HepG2 (cell line): ENCODE data around the gene AFF4. TPM values are rescaled to one million over a fixed set of nuclear protein-coding genes. Genes with fewer than 3 reads are reported as not detected.

ENCODE experiments used
- ATF1 ChIP-seq: IDR thresholded peaks from 2 replicates; pipeline ENCODE4 v1.6.1; 2016; ENCODE audit warnings: mild to moderate bottlenecking, control low read depth
- ELF3 ChIP-seq: IDR thresholded peaks from 2 replicates; pipeline ENCODE4 v1.6.1; 2016; ENCODE audit warnings: missing genetic modification reagents, missing compliant biosample characterization
- HNRNPL ChIP-seq: fragments of 200-400 bp; formaldehyde crosslinking; IDR thresholded peaks from 2 replicates; pipeline ENCODE4 v1.6.1; 2017; ENCODE audit warnings: mild to moderate bottlenecking, low read depth, low read length
- LCORL ChIP-seq, 2 experiments: fragments of 450-650 bp in 1 of 2; sonication (generic) in 1 of 2; formaldehyde crosslinking in 1 of 2; IDR thresholded peaks; 2 replicates each; pipeline versions ENCODE4 v1.5.0 to v1.6.1; 2017 to 2020; ENCODE audit warnings: antibody characterized with exemption in 1 of 2, missing genetic modification reagents in 1 of 2
- NCOA1 ChIP-seq: sonication (generic); formaldehyde crosslinking; IDR thresholded peaks from 2 replicates; pipeline ENCODE4 v1.9.0; 2021; ENCODE audit warnings: missing genetic modification reagents
- PTBP1 ChIP-seq: fragments of 200-400 bp; formaldehyde crosslinking; IDR thresholded peaks from 2 replicates; pipeline ENCODE4 v1.6.1; 2018; ENCODE audit warnings: low read length, low read depth; ENCODE audit not compliant: poor library complexity, severe bottlenecking
- SMARCC2 ChIP-seq: fragments of 450-650 bp; IDR thresholded peaks from 2 replicates; pipeline ENCODE4 v1.6.1; 2017; ENCODE audit warnings: antibody characterized with exemption, mild to moderate bottlenecking
- YEATS2 ChIP-seq: sonication (generic); formaldehyde crosslinking; IDR thresholded peaks from 2 replicates; pipeline ENCODE4 v1.4.0; 2020; ENCODE audit warnings: missing genetic modification reagents, borderline replicate concordance
- ZNF383 ChIP-seq: sonication (generic); formaldehyde crosslinking; IDR thresholded peaks from 2 replicates; pipeline ENCODE4 v1.4.0; 2020; ENCODE audit warnings: missing genetic modification reagents, mild to moderate bottlenecking, borderline replicate concordance
- ZNF510 ChIP-seq: sonication (generic); formaldehyde crosslinking; IDR thresholded peaks from 2 replicates; pipeline ENCODE4 v1.4.0; 2020; ENCODE audit warnings: low read depth, mild to moderate bottlenecking, missing genetic modification reagents
- polyA plus RNA-seq, 8 experiments: library from polyadenylated mRNA; depleted of rRNA in 3 of 8; stranded (reverse) in 7 of 8; unstranded in 1 of 8; fragments of >200 nt; fragmentation: Illumina TruSeq in 4 of 8; extraction: Trizol in 4 of 8; gene quantifications; 2 replicates each; pipeline versions ENCODE4 v1.2.1 to v1.2.3, GENCODE V29; 2011 to 2016; ENCODE audit warnings: low read depth in 4 of 8, missing spikeins in 1 of 8, mixed read lengths in 1 of 8; ENCODE audit not compliant: insufficient read depth in 1 of 8
- total RNA-seq, 5 experiments: library from RNA; depleted of rRNA; stranded (reverse); fragments of >200 nt; fragmentation: Illumina TruSeq; extraction: Trizol; gene quantifications; 2 replicates each; pipeline ENCODE4 v1.2.3, GENCODE V29; 2016; ENCODE audit warnings: low read depth in 1 of 5
- TF ChIP-seq, protein P1 (sequence below): sonication (generic); formaldehyde crosslinking; IDR thresholded peaks from 2 replicates; pipeline ENCODE4; 2020; ENCODE audit warnings: missing genetic modification reagents, mild to moderate bottlenecking, borderline replicate concordance
- TF ChIP-seq, protein P2 (sequence below): sonication (generic); formaldehyde crosslinking; IDR thresholded peaks from 2 replicates; pipeline ENCODE4 v1.4.0; 2020; ENCODE audit warnings: missing genetic modification reagents
- TF ChIP-seq, protein P3 (sequence below): sonication (generic); formaldehyde crosslinking; IDR thresholded peaks from 2 replicates; pipeline ENCODE4 v1.4.0; 2020; ENCODE audit warnings: missing genetic modification reagents
- TF ChIP-seq, protein P4 (sequence below): conservative IDR thresholded peaks from 2 replicates; pipeline ENCODE4 v1.6.1; 2018; ENCODE audit warnings: missing genetic modification reagents
- TF ChIP-seq, protein P5 (sequence below): sonication (generic); formaldehyde crosslinking; IDR thresholded peaks from 2 replicates; pipeline ENCODE4 v1.4.0; 2020; ENCODE audit warnings: missing genetic modification reagents, borderline replicate concordance

The AFF4 gene
- total and polyA plus RNA-seq, 2 of the 13 experiments (the other 11 are each of a cell fraction or from before 2014, with no cell fraction given) = 22.1 to 25.5 TPM

DNA sequence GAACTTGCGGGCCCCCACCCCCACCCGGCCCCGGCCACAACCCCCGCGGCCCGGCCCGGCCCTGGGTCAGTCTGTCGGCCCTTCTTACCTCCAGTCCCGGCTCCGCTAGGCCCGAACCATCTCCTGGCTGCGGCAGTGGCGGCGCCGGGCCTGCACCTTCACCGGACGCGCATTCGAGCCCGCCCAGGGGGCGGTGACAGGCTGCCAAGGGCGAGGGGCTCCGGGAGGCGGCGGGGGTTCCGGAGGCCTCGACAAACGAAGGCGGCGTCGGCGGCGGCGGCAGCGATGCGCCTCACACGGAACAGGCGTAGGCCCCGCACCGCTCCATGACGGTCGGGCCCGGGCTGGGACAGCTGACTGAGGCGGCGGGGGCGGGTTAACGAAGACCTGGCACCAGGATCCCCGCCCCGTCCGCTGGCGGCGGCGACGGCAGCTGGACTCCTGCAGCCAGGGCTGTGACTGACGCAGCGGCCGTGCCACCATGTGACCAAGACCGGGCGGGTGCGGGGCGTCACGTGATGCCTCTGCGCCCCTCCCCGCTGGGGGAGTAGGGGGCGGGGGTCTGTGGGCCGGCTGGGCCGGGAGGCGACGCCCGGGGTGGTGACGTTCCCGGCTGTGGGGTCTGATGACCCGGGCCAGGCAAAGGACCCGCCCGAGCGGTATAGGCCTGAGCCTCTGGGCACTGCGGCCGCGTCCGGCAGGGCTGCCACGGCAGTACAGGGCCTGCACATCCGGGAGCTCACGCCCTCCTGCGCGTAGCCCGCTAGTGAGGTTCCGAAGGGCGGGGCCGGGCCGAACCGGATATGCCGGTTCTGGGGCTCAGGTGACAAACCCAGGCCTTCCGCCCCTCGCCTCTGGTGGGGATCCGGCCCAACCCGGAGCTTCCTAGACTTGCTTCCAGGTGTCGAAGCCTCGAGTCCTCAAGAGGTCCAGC is at the start of gene AFF4 (continued):
- TF ChIP-seq, protein P1, sequence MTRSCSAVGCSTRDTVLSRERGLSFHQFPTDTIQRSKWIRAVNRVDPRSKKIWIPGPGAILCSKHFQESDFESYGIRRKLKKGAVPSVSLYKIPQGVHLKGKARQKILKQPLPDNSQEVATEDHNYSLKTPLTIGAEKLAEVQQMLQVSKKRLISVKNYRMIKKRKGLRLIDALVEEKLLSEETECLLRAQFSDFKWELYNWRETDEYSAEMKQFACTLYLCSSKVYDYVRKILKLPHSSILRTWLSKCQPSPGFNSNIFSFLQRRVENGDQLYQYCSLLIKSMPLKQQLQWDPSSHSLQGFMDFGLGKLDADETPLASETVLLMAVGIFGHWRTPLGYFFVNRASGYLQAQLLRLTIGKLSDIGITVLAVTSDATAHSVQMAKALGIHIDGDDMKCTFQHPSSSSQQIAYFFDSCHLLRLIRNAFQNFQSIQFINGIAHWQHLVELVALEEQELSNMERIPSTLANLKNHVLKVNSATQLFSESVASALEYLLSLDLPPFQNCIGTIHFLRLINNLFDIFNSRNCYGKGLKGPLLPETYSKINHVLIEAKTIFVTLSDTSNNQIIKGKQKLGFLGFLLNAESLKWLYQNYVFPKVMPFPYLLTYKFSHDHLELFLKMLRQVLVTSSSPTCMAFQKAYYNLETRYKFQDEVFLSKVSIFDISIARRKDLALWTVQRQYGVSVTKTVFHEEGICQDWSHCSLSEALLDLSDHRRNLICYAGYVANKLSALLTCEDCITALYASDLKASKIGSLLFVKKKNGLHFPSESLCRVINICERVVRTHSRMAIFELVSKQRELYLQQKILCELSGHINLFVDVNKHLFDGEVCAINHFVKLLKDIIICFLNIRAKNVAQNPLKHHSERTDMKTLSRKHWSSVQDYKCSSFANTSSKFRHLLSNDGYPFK = peak; percentile 96
- TF ChIP-seq ZNF383 = 0 out of 2 replicates have a peak, but pooled peaks have one; percentile 63
- TF ChIP-seq ELF3 (CRISPR knock-in tag) = peak; percentile 56; the same call in 1 of the 2 replicates
- no peak; the same call in 1 of the 2 replicates for TF ChIP-seq ZNF510
- peak; percentile 98 for TF ChIP-seq NCOA1 (CRISPR knock-in tag)
- TF ChIP-seq ATF1 (CRISPR knock-in tag) = no peak
- no peak; the same call in 1 of the 2 replicates for TF ChIP-seq LCORL (IDR thresholded peaks at IDR 0.05)
- peak; percentile 85 for TF ChIP-seq LCORL (CRISPR knock-in tag; IDR thresholded peaks at IDR 0.05)
- TF ChIP-seq, protein P2, sequence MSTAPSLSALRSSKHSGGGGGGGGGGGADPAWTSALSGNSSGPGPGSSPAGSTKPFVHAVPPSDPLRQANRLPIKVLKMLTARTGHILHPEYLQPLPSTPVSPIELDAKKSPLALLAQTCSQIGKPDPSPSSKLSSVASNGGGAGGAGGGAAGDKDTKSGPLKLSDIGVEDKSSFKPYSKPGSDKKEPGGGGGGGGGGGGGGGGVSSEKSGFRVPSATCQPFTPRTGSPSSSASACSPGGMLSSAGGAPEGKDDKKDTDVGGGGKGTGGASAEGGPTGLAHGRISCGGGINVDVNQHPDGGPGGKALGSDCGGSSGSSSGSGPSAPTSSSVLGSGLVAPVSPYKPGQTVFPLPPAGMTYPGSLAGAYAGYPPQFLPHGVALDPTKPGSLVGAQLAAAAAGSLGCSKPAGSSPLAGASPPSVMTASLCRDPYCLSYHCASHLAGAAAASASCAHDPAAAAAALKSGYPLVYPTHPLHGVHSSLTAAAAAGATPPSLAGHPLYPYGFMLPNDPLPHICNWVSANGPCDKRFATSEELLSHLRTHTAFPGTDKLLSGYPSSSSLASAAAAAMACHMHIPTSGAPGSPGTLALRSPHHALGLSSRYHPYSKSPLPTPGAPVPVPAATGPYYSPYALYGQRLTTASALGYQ = peak; percentile 51; the same call in 1 of the 2 replicates
- TF ChIP-seq SMARCC2 = no peak
- TF ChIP-seq, protein P3, sequence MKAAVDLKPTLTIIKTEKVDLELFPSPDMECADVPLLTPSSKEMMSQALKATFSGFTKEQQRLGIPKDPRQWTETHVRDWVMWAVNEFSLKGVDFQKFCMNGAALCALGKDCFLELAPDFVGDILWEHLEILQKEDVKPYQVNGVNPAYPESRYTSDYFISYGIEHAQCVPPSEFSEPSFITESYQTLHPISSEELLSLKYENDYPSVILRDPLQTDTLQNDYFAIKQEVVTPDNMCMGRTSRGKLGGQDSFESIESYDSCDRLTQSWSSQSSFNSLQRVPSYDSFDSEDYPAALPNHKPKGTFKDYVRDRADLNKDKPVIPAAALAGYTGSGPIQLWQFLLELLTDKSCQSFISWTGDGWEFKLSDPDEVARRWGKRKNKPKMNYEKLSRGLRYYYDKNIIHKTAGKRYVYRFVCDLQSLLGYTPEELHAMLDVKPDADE (CRISPR knock-in tag) = no peak
- peak; percentile 44; the same call in 1 of the 2 replicates for TF ChIP-seq HNRNPL
- peak; percentile 77 for TF ChIP-seq PTBP1
- TF ChIP-seq, protein P4, sequence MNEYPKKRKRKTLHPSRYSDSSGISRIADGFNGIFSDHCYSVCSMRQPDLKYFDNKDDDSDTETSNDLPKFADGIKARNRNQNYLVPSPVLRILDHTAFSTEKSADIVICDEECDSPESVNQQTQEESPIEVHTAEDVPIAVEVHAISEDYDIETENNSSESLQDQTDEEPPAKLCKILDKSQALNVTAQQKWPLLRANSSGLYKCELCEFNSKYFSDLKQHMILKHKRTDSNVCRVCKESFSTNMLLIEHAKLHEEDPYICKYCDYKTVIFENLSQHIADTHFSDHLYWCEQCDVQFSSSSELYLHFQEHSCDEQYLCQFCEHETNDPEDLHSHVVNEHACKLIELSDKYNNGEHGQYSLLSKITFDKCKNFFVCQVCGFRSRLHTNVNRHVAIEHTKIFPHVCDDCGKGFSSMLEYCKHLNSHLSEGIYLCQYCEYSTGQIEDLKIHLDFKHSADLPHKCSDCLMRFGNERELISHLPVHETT (CRISPR knock-in tag) = peak; percentile 90
- peak; percentile 95 for TF ChIP-seq YEATS2 (CRISPR knock-in tag)
- TF ChIP-seq, protein P5, sequence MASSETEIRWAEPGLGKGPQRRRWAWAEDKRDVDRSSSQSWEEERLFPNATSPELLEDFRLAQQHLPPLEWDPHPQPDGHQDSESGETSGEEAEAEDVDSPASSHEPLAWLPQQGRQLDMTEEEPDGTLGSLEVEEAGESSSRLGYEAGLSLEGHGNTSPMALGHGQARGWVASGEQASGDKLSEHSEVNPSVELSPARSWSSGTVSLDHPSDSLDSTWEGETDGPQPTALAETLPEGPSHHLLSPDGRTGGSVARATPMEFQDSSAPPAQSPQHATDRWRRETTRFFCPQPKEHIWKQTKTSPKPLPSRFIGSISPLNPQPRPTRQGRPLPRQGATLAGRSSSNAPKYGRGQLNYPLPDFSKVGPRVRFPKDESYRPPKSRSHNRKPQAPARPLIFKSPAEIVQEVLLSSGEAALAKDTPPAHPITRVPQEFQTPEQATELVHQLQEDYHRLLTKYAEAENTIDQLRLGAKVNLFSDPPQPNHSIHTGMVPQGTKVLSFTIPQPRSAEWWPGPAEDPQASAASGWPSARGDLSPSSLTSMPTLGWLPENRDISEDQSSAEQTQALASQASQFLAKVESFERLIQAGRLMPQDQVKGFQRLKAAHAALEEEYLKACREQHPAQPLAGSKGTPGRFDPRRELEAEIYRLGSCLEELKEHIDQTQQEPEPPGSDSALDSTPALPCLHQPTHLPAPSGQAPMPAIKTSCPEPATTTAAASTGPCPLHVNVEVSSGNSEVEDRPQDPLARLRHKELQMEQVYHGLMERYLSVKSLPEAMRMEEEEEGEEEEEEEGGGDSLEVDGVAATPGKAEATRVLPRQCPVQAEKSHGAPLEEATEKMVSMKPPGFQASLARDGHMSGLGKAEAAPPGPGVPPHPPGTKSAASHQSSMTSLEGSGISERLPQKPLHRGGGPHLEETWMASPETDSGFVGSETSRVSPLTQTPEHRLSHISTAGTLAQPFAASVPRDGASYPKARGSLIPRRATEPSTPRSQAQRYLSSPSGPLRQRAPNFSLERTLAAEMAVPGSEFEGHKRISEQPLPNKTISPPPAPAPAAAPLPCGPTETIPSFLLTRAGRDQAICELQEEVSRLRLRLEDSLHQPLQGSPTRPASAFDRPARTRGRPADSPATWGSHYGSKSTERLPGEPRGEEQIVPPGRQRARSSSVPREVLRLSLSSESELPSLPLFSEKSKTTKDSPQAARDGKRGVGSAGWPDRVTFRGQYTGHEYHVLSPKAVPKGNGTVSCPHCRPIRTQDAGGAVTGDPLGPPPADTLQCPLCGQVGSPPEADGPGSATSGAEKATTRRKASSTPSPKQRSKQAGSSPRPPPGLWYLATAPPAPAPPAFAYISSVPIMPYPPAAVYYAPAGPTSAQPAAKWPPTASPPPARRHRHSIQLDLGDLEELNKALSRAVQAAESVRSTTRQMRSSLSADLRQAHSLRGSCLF (CRISPR knock-in tag) = peak; percentile 89; the same call in 1 of the 2 replicates
